ENCODE data around the gene TMC1. TPM values are rescaled to one million over a fixed set of nuclear protein-coding genes. Genes with fewer than 3 reads are reported as not detected.
"Not testable (repeated sequence)": the region's sequence is repeated elsewhere in the genome, so short reads cannot be mapped to it uniquely, and the experiment has no call there.

TMC1 gene
- total RNA-seq, 1 donor from 2014 or later, result 0.26 TPM

DNA sequence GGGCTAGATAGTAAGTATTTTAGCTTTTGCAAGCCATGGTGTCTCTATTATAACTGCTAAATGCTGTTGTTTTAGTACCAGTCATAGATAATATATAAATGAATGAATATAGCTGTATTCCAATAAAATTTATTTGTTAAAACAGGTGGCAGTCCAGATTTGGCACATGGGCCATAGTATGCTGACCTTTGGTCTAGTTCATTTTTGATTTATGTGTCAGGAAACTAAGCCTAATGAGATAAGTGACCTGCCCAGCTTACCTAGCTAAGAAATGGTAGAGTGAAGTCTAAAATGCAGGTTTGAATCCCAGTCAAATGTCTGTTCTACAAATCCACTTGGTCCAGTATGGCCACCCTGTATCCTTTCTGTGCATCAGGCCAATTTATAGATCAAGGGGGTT lies 292.1 kb downstream of the TMC1 start:
- DNase-seq (ENCODE audit: low read depth in 2 of 2), result no peak

DNA sequence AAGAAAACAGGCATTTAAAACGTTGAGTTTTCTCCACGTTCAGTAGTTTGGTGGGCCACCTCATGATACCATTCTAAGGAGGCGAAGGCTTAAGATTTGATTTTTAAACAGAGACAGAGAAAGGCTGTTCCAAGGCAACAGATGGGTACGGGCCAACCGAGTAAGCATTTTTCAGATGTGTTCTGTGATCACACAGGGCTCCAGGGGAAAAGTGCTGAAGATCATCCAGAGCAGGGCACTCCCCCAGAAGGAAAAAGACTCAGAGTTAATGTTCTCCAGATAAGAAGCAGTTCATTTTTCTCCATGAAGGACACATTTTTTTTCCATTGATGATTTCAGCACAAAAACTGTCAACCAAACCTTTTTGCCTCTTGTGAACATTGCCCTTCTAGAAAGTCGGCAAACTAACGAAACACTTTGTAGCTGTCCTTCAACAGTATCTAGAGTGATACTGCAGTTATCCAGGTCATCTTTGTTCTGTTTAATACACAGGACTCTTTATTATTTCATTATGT lies 292.7 kb downstream of the TMC1 start:
- no peak for DNase-seq (ENCODE audit: low read depth in 2 of 2)

DNA sequence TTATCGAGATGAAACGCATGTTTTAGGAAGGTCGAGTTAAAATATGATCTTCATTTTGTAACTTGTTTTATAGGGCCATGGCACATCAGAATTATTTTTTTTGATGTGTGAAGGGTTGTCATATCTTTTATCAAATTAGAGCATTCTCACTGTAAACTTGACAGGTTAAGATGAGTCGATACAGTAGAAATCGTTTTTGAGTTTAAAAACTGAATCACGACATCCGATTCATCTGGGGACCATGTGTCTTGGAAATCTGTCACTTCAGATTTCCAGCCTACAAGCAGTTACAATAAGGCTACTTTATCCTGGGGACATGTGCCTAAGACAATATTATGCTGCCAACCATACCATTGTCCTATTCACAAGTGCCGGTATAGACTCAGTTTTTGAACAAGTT lies 295.3 kb downstream of the TMC1 start:
- DNase-seq (ENCODE audit: low read depth in 2 of 2), result no peak

DNA sequence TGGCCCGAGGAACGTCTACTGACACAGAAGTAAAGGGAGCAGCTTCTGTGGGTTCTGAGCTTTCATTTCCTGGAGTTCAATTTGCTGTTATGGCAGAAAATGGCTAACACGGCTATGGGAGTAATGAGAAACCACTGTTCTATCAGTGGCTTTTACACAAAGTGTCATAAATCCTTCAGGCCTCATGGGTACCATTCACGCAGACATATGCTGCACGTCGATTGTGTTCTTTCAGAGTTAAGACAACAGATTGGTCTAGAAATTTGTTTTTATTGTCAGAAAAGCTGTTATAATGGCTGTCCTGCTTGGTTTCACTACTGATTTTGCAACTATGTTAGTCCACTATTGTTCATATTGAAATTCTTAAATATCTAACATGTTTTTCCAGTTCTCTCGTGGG lies 296.0 kb downstream of the TMC1 start:
- peak in 1 of 2 donors; percentile 2 for DNase-seq (ENCODE audit: low read depth in 2 of 2)

DNA sequence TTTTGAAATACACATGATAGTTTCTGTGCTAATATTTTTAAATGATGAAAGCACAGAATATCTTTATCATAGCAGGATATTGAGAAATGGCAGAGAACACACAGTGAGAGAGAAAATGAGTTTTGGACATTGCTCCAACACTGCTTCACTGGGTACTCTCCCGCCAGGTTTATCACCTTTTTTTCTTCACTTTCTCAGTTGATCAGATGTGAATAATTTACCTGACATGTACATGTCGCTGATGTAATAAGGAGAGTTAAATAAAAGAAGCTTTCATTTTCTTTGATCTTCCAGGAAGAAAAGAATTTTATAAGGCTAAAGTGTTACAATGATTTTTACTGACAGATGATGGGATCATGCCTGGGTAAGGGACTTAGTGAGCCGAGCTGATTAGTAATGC lies 297.0 kb downstream of the TMC1 start:
- DNase-seq (ENCODE audit: low read depth in 2 of 2), result no peak

GRCh38 chr9:72823971-72824370 lies 302.6 kb downstream of the TMC1 start:
- DNase-seq (ENCODE audit: low read depth in 2 of 2), result no peak

DNA sequence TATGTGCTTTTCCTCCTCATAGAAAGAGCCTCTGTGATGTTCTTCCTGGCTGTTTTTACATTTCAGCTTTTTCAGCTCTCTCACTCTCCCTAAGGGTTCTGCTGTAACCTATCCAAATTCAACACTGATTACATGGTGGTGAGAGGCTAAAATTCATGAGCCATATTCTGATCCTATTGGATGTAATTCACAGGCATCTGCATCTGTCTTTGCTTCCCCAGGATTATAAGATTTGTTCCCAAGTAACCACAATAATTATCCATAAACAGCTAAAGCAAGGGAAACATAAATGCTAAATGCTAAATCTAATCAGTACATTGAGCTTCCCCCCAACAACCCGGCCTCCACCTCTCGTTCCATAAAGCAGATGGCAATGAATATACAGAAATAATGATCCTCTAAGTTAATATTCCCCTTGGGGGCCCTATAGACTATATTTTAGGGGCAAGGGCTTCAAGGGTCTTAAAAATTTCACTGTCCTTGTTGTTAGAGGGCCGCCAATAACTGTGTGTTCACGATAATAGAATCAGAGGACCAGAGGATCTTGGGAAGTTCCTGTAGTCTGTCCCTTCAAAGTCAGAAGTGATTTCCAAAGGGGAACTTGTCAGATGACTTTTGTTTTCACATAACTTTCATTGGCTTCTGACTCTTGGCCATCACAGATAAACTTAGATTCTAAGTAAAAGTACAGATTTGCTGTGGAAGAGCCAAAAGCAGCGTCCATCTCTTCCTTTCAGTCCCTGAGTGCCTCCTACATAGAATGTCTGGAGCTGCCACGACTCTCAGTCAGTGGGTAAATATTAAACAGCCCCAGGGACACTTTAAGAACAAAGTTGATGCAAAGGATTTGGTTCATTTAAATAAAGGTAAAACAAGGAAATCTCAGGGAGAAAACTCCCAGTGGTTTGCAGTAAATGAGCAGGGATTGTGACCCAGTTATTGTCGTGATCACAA lies 305.9 kb downstream of the TMC1 start:
- DNase-seq (ENCODE audit: low read depth in 2 of 2), result no peak

- peak in 1 of 2 donors; percentile 4 for DNase-seq (ENCODE audit: low read depth in 2 of 2)
Measured at GRCh38 chr9:72827950-72828731, 306.7 kb downstream of the TMC1 start.

- no peak for DNase-seq (ENCODE audit: low read depth in 2 of 2)
Measured at GRCh38 chr9:72834994-72835393, 313.6 kb downstream of the TMC1 start.

GRCh38 chr9:72836790-72837189 lies 315.4 kb downstream of the TMC1 start:
- DNase-seq (ENCODE audit: low read depth in 2 of 2), result no peak

DNA sequence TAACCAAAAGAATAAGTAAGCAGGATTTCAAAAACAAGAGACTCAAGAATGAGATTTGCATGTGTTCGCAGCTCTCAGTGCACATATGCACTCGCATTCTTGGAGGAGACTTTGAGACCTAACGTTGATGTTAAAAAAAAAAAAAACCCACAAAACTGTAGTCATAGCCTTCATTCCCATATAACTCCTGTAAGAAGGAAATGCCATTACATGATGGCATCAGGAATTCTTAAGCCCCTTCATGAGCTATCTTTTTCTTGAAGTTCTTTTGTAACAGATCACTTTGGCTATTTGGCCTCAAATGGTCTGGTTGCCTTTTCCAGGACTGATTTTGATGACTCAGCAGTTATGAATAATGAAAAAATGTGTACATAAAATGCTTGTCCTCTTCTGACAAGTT lies 317.7 kb downstream of the TMC1 start:
- DNase-seq (ENCODE audit: low read depth in 2 of 2), result no peak

GRCh38 chr9:72843520-72844439 lies 322.4 kb downstream of the TMC1 start:
- no peak for DNase-seq (ENCODE audit: low read depth in 2 of 2)

GRCh38 chr9:72844440-72844768 lies 323.0 kb downstream of the TMC1 start:
- DNase-seq (ENCODE audit: low read depth in 2 of 2), result no peak

DNA sequence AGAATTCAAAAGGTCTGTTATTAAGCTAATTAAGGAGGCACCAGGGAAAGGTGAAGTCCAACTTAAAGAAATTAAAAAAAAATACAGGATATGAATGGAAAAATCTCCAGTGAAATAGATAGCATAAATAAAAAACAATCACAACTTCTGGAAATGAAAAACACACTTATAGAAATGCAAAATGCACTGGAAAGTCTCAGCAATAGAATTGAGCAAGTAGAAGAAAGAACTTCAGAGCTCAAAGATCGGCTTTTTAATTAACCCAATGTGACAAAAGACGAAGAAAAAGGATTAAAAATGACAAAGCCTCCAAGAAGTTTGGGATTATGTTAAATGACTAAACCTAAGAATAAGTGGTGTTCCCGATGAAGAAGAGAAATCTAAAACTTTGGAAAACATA lies 323.6 kb downstream of the TMC1 start:
- DNase-seq (ENCODE audit: low read depth in 2 of 2), result not testable (repeated sequence)

GRCh38 chr9:72850209-72850608 lies 328.8 kb downstream of the TMC1 start:
- not testable (repeated sequence) for DNase-seq (ENCODE audit: low read depth in 2 of 2)

DNA sequence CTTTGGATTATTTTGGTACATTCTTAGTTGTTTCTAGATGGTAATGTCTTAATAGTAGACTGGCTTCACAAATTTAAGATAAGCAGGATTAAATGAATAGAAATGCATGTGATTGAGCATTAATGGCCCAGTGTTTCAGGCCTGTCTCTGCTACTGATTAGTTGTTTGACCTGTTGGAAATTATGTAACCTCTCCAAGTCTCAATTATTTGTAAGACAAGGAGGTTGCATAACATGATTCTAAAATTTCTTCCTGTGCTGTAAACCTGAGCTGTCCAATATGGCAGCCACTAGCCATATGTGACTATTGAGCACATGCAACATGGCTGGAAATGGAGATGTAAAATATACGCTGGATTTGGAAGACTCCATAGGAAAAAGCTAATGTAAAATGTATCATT lies 333.9 kb downstream of the TMC1 start:
- no peak for DNase-seq (ENCODE audit: low read depth in 2 of 2)

GRCh38 chr9:72855890-72856523 lies 334.6 kb downstream of the TMC1 start:
- no peak for DNase-seq (ENCODE audit: low read depth in 2 of 2)

- peak; percentile 62 to 74 for DNase-seq (ENCODE audit: low read depth in 2 of 2)
Measured at GRCh38 chr9:72856972-72857623, 335.7 kb downstream of the TMC1 start.

GRCh38 chr9:72857624-72857996 lies 336.2 kb downstream of the TMC1 start:
- DNase-seq (ENCODE audit: low read depth in 2 of 2), result no peak

All from dermis microvascular lymphatic vessel endothelial cell (primary cell).